ENCODE data around the gene HTT.
"Not testable (repeated sequence)": the region's sequence is repeated elsewhere in the genome, so short reads cannot be mapped to it uniquely, and the experiment has no call there.

The HTT gene

GRCh38 chr4:3121596-3121995 lies 47.1 kb downstream of the HTT start:
- no peak for DNase-seq (ENCODE audit: low read depth in 2 of 2)

- DNase-seq (ENCODE audit: low read depth in 2 of 2) = no peak
These were observed 47.6 kb downstream of the HTT start for GRCh38 chr4:3122081-3122563.

GRCh38 chr4:3123181-3123671 lies 48.7 kb downstream of the HTT start:
- no peak for DNase-seq (ENCODE audit: low read depth in 2 of 2)

GRCh38 chr4:3124070-3124767 lies 49.7 kb downstream of the HTT start:
- no peak for DNase-seq (ENCODE audit: low read depth in 2 of 2)

GRCh38 chr4:3127112-3127511 lies 52.6 kb downstream of the HTT start:
- no peak for DNase-seq (ENCODE audit: low read depth in 2 of 2)

- DNase-seq (ENCODE audit: low read depth in 2 of 2) = no peak
These were observed 53.6 kb downstream of the HTT start for GRCh38 chr4:3128058-3128457.

GRCh38 chr4:3128976-3129375 lies 54.5 kb downstream of the HTT start:
- no peak for DNase-seq (ENCODE audit: low read depth in 2 of 2)

GRCh38 chr4:3130201-3130600 lies 55.7 kb downstream of the HTT start:
- no peak for DNase-seq (ENCODE audit: low read depth in 2 of 2)

- no peak for DNase-seq (ENCODE audit: low read depth in 2 of 2)
These were observed 56.3 kb downstream of the HTT start for GRCh38 chr4:3130826-3131225.

- no peak for DNase-seq (ENCODE audit: low read depth in 2 of 2)
These were observed 59.7 kb downstream of the HTT start for GRCh38 chr4:3134201-3134600.

GRCh38 chr4:3135155-3136011 lies 60.9 kb downstream of the HTT start:
- no peak for DNase-seq (ENCODE audit: low read depth in 2 of 2)

- no peak for DNase-seq (ENCODE audit: low read depth in 2 of 2)
These were observed 62.0 kb downstream of the HTT start for GRCh38 chr4:3136454-3136853.

- DNase-seq (ENCODE audit: low read depth in 2 of 2) = no peak
These were observed 63.4 kb downstream of the HTT start for GRCh38 chr4:3137908-3138307.

- no peak for DNase-seq (ENCODE audit: low read depth in 2 of 2)
These were observed 70.9 kb downstream of the HTT start for GRCh38 chr4:3145234-3145924.

- no peak for DNase-seq (ENCODE audit: low read depth in 2 of 2)
These were observed 74.4 kb downstream of the HTT start for GRCh38 chr4:3148926-3149325.

GRCh38 chr4:3151238-3151637 lies 76.8 kb downstream of the HTT start:
- not testable (repeated sequence) for DNase-seq (ENCODE audit: low read depth in 2 of 2)

- DNase-seq (ENCODE audit: low read depth in 2 of 2) = no peak
These were observed 82.9 kb downstream of the HTT start for GRCh38 chr4:3157366-3157765.

- no peak for DNase-seq (ENCODE audit: low read depth in 2 of 2)
These were observed 84.4 kb downstream of the HTT start for GRCh38 chr4:3158841-3159240.

- no peak for DNase-seq (ENCODE audit: low read depth in 2 of 2)
These were observed 86.0 kb downstream of the HTT start for GRCh38 chr4:3160438-3160837.

- DNase-seq (ENCODE audit: low read depth in 2 of 2) = not testable (repeated sequence)
These were observed 86.6 kb downstream of the HTT start for GRCh38 chr4:3161044-3161443.

GRCh38 chr4:3166434-3166833 lies 92.0 kb downstream of the HTT start:
- not testable (repeated sequence) for DNase-seq (ENCODE audit: low read depth in 2 of 2)

- no peak for DNase-seq (ENCODE audit: low read depth in 2 of 2)
These were observed 93.5 kb downstream of the HTT start for GRCh38 chr4:3168029-3168428.

All from fibroblast of skin of left biceps (primary cell).